Stimulated activated CD4-positive, alpha-beta T cell treated with anti-CD3 and anti-CD28 coated beads, Interleukin-15, amount 100 ng/mL, for 24 hours (primary cell): ENCODE data around the gene SLC5A5.
A peak's percentile ranks its signal among the peaks of the same experiment; 100 is the strongest.

Source experiments
- DNase-seq: peaks from one replicate; pipeline ENCODE4 v3.0.0-alpha.2; 2020

SLC5A5 gene

DNA sequence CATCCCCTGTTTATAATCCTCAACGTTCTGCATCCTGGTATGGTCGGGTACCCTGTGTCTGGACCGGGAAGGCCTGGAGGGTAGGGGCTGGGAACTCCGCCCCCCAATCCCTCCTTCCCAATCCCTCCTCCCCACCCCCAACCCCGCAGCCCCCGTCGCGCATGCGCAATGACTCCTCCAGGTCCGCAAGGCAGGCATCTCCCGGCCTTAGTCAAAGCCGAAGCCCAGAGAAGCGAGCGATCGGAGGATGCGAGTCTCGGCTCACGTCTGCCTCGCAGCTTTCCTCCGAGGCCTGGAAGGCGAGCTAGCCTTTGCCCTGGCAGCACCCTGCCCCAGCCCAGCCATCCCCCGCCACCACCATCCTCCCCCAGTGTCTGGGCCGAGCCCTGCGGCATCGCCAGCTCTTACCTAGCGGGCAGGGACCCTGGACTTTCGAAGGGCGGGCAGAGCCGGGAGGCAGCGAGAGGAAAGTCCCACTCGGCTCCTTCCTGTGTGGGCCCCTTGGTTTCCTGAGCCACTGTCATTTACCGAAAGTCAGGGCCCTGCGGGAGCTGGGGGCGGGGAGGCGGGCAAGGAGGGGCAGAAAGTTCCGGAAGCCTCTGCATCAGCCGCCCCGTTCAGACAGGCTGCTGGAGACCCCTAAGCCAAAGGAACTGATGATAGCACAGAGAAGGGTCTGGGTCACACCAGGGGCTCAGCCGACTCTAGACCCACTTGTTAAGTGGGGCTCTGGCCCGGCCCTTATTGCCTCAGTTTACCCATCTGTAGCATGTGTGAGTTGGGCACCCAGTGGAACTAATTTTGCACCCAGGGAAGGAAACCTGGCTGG, 24.0 kb upstream of the SLC5A5 start, which contains the start of gene JAK3:
Gene JAK3, minus strand, starts transcription at position 445 of the 829 bp plus-strand sequence. CDS start 3,565 bp downstream, outside the sequence.
- DNase-seq, result peak; percentile 93

GRCh38 chr19:17848595-17849292, 23.0 kb upstream of the SLC5A5 start:
- no peak for DNase-seq

GRCh38 chr19:17854061-17854460, 17.7 kb upstream of the SLC5A5 start:
- no peak for DNase-seq

DNA sequence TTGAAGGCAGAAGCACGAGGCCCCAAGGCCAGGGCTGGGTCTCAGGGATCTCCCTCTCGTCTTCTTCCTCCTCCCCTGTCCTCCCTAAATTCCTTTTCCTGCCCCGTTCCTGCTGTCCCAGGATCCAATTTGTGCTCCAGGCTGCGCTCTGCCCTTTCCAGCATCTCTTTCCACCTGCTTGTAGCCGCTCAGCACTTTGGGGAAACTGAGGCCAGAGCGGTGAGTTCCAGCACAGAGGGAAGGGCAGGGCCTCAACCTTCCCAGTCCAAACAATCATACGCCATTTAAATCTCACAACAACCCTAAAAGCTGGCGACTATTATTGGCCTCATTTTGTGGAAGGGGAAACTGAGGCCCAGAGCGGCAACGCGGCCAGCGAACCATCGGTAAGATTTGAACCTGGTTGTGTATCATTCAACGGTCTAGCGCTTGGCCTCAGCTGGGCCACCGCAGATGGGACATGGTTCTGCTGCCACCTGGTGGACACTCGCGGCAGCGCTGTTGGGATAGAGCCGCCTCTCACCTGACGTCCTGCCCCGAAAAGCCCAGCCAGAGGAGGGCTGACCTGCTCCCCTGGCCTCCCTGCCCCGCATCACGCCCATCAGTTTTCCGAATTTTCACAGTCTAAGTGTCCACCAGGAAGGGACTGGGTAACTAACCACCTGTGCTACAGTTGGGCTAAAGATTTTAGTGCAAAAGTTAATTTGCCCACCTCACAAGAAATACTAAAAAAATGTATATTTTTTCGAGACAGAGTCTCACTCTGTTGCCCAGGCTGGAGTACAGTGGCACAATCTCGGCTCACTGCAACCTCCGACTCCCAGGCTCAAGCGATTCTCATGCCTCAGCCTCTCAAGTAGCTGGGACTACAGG, 16.2 kb upstream of the SLC5A5 start:
- peak; percentile 93 for DNase-seq

DNA sequence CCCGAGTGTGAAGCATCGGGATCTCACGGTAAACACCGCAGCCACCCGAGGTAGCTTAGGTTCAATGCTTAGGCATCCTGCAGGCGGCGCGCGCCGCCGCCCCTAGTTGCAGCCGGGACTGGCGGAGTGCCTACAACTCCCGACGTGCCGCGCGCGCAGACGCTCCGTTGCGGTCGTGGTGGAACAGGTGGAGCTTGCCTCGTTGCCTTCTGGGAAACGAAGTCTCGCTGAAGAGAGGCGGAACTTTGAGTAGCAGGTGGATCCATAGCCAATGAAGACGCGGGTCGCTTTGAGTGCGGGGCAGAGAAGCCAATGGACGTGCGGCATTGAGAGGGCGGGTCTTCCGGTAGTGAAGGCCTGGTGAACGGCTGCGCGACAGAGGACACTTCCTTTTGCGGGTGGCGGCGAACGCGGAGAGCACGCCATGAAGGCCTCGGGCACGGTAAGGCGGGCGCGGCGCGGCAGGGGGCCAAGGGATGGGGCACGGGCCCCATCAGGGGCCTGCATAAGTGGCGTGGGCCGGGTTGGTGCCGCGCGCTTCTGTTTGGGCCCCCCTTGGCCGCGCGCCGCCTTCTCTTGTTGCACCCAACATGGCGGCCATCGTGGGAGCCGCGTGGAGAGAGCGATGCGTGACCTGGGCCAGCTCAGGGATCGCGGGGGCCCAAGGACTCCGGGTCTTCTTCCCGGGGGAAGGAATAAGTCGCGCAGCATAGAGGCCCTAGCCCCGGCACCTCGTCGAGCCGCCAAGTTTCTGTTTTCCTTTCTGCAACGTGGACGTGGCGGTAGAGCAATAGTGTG, 12.0 kb upstream of the SLC5A5 start, which contains the start of gene RPL18A:
Gene RPL18A, plus strand, starts transcription at position 378 of the 798 bp plus-strand sequence. Its CDS starts 47 bp downstream, at position 425.
- peak; percentile 99 for DNase-seq

- DNase-seq, result no peak
Observed at GRCh38 chr19:17860331-17860992, 11.3 kb upstream of the SLC5A5 start.

- DNase-seq, result no peak
Observed at GRCh38 chr19:17860993-17861360, 10.8 kb upstream of the SLC5A5 start.

DNA sequence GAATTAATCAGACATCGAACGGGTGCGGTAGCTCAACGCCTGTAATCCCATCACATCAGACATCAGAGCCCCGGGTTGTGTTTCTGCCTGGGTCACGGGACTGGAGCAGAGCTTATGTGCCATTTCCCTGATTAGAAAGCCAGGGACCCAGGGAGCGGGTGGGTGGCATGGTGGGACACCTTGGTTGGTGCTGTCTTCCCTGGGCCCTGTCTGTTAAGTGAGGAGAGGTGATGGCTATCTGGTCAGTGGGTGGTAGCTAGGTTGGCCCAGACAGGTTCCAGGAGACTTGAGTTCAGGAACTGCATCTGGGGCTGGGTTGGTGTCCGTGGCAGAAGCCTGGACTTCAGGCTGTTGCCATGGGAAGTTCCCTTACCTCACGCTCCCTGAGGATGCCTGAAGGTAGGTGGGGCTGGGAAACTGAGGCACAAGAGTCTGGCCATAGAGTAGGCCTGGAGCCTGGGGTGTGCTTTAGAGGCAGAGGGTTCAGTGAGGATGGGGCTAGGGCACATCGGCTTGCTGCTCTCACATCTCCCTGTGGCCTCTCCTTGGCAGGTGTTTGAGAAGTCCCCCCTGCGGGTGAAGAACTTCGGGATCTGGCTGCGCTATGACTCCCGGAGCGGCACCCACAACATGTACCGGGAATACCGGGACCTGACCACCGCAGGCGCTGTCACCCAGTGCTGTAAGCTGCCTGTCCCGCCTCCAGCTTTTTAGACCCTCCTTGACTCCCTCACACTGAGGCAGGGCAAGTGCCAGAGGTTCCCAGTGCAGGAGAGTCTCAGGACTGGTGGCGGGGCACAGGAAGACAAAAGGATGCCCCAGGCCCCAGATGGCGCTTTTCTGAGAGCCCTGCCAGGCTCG, 10.0 kb upstream of the SLC5A5 start:
- no peak for DNase-seq

GRCh38 chr19:17862711-17863519, 8.8 kb upstream of the SLC5A5 start:
- no peak for DNase-seq

GRCh38 chr19:17863520-17864182, 8.1 kb upstream of the SLC5A5 start:
- peak; percentile 15 for DNase-seq

DNA sequence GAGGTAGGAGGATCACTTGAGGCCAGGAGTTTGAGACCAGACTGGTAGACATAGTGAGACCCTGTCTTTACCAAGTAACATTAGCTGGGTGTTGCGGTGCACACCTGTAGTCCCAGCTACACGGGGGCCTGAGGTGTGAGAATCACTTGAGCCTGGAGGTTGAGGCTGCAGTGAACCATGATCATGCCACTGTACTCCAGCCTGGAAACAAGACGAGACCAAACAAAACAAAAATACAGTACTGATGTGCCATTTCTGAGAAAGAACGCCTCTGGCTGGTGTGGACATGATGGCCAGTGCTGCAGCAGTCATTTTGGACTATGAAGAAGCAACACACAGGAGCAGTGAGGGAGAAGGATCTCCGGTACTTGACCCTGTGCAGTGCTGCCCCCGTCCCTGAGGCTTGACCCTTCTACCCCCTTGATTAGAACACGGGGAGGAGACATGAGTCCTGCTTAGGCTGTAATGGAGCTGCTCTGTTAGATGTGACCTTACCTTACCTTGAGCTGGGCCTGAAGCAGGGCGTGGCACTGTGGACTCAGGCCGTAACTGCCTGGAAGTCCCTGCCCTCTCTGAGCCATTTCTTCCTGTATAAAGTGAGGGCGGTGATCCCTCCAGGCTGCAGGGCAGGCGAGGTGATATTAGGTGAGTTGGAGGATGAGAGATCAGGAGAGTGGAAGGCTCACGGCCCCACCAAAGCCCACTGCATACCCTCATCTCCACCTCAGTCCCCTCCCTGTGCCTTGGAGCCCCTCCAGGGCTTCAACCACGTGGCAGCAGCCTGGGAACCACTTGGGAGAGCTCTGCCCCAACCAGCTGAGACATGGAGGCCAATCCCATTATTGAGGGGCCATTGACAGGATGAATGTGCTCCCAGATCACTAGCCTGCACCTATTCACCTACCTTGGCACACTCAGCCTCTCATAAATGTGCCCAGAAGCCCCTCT, 6.1 kb upstream of the SLC5A5 start:
- peak; percentile 53 for DNase-seq

DNA sequence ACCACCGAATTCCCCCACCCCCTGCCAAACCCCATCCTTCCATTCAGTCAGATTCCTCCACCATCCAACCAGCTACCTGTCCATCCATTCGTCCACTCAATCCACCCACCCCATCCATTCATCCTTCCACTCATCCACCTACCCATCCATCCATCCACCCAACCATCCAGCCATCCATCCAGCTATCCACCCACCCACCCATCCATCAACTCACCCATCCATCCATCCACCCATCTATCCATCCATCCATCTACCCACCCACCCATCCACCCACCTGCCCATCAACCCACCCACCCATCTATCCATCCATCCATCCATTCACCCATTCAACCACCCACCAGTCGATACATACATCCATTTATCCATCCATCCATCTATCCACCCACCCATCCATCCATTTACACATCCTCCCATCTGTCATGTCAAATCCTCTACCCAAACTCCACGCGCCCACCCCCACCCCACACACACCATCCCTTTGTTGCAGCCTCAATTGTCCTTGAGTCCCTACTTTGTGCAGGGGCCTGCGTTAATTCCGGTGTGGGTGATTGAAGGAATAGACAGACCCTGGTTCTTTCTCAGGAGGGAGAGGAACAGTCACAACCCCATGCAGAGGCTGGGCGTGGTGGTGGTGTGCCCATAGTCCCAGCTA, 5.3 kb upstream of the SLC5A5 start:
- DNase-seq, result peak; percentile 41

DNA sequence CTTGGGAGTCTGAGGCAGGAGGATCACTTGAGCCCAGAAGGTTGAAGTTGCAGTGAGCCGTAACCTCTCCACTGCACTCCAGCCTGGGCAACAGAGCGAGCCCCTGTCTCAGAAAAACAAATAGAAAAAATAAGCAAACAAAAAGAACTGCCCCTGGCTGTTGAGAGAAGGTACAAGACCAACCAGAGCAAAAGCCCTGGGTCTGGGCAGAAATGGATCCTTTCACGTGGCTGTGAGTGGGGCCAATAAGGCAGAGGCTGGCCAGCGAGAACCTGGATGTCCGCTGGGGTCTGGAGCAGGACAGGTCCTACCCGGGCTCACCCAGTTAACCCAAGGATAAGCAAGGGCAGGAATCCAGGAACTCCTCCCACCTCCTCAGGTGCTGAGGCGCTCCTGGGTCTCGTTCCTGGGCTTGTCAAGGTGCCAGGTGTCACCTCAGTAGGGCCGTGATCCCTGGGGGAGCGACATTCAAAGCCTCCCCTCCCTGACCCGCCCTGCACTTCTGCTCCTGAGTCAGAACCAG, 4.7 kb upstream of the SLC5A5 start:
- DNase-seq, result peak; percentile 28

- no peak for DNase-seq
Observed at GRCh38 chr19:17868669-17869068, 3.1 kb upstream of the SLC5A5 start.

GRCh38 chr19:17869114-17869608, 2.6 kb upstream of the SLC5A5 start:
- DNase-seq, result no peak

DNA sequence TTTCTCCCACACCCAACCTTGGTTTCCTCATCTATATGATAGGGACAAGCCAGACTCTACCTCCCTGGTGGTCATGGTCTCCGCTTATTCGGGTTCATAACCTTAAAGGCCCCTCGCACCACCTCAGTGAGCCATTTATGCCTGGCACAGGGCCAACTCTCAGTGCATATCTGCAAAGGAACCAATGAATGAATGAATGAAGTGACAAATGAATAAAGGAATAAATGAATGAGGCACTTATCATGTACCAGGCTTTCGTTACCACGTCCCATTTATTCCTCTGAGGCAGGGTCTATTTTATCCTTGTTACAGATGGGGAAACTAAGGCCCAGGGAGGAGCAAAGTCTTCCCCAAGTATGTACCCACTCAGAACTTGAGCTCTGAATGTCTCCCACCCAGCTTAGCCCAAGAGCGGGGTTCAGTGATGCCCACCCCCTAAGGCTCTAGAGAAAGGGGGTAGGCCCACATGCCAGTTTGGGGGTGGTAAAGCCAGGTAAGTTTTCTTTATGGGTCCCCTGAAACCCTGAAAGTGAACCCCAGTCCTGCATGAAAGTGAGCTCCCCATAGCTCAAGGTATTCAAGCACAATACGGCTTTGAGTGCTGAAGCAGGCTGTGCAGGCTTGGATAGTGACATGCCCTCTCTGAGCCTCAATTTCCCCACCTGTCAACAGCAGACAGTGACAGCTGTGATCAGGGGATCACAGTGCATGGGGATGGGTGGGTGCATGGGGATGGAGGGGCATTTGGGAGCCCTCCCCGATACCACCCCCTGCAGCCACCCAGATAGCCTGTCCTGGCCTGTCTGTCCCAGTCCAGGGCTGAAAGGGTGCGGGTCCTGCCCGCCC, 490 bp upstream of the SLC5A5 start:
- DNase-seq, result peak; percentile 26
